ENCODE results near the gene SEMA4A. TPM values are rescaled to one million over a fixed set of nuclear protein-coding genes. Genes with fewer than 3 reads are reported as not detected.
"Not testable (repeated sequence)": the region's sequence is repeated elsewhere in the genome, so short reads cannot be mapped to it uniquely, and the experiment has no call there.

SEMA4A gene
- total RNA-seq, 2 experiments from 2014 or later: 14.5 to 30.6 TPM

DNA sequence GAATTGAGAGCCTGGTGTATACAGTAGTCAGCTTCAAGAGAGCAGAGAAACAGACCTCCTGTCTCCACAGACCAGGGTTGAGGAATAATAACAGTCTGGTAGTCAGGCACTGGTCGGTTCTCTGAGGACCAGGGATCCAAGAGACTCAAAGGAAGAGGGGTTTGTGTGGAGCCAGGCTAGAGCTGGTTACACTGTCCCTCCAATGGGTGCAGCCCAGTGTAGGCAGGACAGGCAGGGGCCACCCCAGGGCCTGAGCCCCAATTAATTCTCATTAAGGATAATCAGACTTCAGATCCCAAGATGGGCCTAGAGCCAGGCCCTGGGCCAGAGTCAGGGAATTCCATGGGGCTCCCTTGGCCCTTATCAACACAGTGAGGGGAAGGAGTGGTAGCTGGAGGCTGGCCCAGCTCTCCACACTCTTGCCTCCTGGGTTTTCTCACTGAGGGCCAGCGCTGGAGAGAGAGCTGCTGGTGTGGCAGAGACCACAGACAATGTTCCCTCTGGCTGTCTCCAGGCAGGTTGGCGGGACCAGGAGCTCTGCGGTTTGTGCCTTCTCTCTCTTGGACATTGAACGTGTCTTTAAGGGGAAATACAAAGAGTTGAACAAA, 9.1 kb downstream of the SEMA4A start:
- Mint-ChIP-seq H3K36me3 (peaks cover 12% of the 10 kb centered on the region), H3K27me3 (no peaks in the 10 kb centered on the region), H3K4me1 (peaks cover 35% of the 10 kb centered on the region), H3K4me3 (no peak overlapping the region), H3K27ac (no peak overlapping the region), H3K9me3 (ENCODE audit: low read depth) (peaks cover 2% of the 10 kb centered on the region)
- no peak for ATAC-seq
- no peak for DNase-seq
- CTCF ChIA-PET: interaction anchor here (4.2 kb wide), 1 partner anchor 63 kb away, joined by 21 read pairs; no protein-coding TSS in a partner anchor

DNA sequence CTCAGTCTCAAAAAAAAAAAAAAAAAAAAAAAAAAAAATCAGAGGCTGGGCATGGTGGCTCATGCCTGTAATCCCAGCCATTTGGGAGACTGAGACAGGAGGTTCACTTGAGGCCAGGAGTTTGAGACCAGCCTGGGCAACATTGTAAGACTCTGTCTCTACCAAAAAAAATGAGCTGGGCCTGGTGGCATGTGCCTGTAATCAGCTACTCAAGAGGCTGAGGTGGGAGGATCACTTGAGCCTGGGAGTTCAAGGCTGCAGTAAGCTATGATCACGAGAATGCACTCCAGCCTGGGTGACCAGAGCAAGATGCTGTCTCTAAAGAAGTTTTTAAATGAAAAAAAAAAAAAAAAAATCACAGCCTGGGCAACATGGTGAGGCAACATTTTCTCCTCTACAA, 10.3 kb downstream of the SEMA4A start:
- Mint-ChIP-seq H3K4me3 (no peak overlapping the region), H3K27me3 (no peaks in the 10 kb centered on the region), H3K27ac (no peak overlapping the region), H3K9me3 (ENCODE audit: low read depth) (peaks cover 2% of the 10 kb centered on the region), H3K36me3 (peaks cover 16% of the 10 kb centered on the region), H3K4me1 (peaks cover 27% of the 10 kb centered on the region)
- CTCF ChIA-PET: interaction anchor here (0.6 to 4.2 kb wide), 7 partner anchors 8 to 440 kb away, joined by 3 to 21 read pairs (median 3); no protein-coding TSS in a partner anchor
- DNase-seq (no peak), ATAC-seq (no peak)

- Mint-ChIP-seq H3K27ac (no peak overlapping the region), H3K27me3 (no peaks in the 10 kb centered on the region), H3K36me3 (peaks cover 17% of the 10 kb centered on the region), H3K4me1 (peaks cover 24% of the 10 kb centered on the region), H3K9me3 (ENCODE audit: low read depth) (peaks cover 2% of the 10 kb centered on the region), H3K4me3 (no peak overlapping the region)
- no peak for DNase-seq
- CTCF ChIA-PET: interaction anchor here (0.6 to 4.2 kb wide), 8 partner anchors 9 to 439 kb away, joined by 3 to 21 read pairs (median 4); no protein-coding TSS in a partner anchor
- ATAC-seq: no peak
These were observed 10.9 kb downstream of the SEMA4A start for GRCh38 chr1:156164125-156164831.

- H3K27ac Mint-ChIP-seq: no peak overlapping the region
- H3K9me3 Mint-ChIP-seq (ENCODE audit: low read depth): peaks cover 2% of the 10 kb centered on the region
These were observed 11.7 kb downstream of the SEMA4A start for GRCh38 chr1:156165083-156165482.

DNA sequence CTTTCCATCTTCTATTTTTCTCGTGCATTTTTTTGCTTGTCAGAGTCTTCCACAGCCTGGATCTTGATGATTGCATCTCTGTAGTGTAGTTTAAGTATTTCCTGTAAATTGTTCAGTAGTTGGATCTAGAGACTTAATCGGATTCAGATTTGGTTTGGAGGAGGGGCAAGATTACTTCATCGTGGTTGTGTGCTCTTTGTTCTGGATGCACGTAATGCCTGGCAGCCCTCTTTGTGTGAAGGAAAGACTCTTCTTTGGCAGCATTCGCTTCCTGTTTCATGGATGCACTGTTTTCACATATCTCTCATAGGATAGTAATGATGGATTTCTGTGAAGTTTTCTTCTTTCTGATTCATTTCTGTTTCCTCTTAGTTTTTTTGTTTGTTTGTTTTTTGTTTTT, 14.2 kb downstream of the SEMA4A start:
- Mint-ChIP-seq H3K27ac (no peak overlapping the region), H3K4me1 (peaks cover 4% of the 10 kb centered on the region), H3K36me3 (peaks cover 16% of the 10 kb centered on the region), H3K27me3 (no peaks in the 10 kb centered on the region), H3K9me3 (ENCODE audit: low read depth) (peaks cover 2% of the 10 kb centered on the region), H3K4me3 (no peak overlapping the region)
- ATAC-seq (no peak), DNase-seq (no peak)
- CTCF ChIA-PET: interaction anchor here (0.6 kb wide), 1 partner anchor 11 kb away, joined by 4 read pairs; no protein-coding TSS in a partner anchor

More at GRCh38 chr1:156165083-156165482, 11.7 kb downstream of the SEMA4A start:
- H3K4me1 Mint-ChIP-seq: peaks cover 17% of the 10 kb centered on the region
- H3K27me3 Mint-ChIP-seq: no peaks in the 10 kb centered on the region
- ATAC-seq (no peak), DNase-seq (no peak)
- H3K36me3 Mint-ChIP-seq: peaks cover 16% of the 10 kb centered on the region
- CTCF ChIA-PET: interaction anchor here (1.4 to 4.2 kb wide), 4 partner anchors 10 to 61 kb away, joined by 3 to 21 read pairs (median 6); no protein-coding TSS in a partner anchor
- no peak overlapping the region for H3K4me3 Mint-ChIP-seq

DNA sequence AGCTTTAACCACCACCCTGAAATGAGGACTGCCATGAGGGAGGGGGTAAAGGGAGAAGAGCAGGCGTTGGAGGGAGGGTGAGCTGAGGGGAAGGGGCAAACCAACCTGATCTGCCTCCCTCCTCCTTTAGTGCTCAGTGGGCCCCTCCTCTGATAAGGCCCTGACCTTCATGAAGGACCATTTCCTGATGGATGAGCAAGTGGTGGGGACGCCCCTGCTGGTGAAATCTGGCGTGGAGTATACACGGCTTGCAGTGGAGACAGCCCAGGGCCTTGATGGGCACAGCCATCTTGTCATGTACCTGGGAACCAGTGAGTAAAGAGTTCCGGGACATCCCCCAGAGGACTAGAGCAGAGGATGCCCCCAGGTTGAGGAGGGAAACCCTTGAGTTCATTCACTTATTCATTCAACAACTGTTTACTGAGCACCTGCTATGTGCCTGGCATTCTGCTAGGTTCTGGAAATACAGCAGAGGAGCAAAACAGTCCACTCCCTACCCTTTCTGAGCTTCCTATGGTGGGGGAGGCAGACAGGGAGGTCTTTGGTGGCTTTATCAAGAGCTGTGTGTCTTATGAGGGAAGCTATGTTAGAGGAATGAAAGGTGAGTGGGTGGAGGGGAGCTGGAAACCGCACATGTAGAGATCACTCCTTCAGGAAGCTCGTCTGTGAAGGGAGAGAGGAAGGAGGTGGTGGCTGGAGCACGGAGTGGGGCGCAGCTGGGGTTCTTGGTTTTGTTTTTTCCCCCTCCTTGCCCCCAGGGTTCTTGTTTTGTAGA, 19.5 kb downstream of the SEMA4A start:
- Mint-ChIP-seq H3K36me3 (peaks cover 3% of the 10 kb centered on the region), H3K27me3 (no peaks in the 10 kb centered on the region), H3K9me3 (ENCODE audit: low read depth) (no peaks in the 10 kb centered on the region), H3K27ac (no peak overlapping the region), H3K4me1 (peaks cover 4% of the 10 kb centered on the region), H3K4me3 (no peak overlapping the region)
- DNase-seq (no peak), ATAC-seq (no peak)
- CTCF ChIA-PET: interaction anchor here (0.6 to 0.9 kb wide), 2 partner anchors 28 to 44 kb away, joined by 3 read pairs; no protein-coding TSS in a partner anchor

GRCh38 chr1:156176610-156177210, 23.3 kb downstream of the SEMA4A start:
- H3K36me3 Mint-ChIP-seq: peaks cover 2% of the 10 kb centered on the region
- DNase-seq (no peak), ATAC-seq (no peak)
- H3K4me3 Mint-ChIP-seq: no peak overlapping the region
- H3K4me1 Mint-ChIP-seq: peaks cover 10% of the 10 kb centered on the region
- CTCF ChIA-PET: interaction anchor here (0.7 kb wide), 1 partner anchor 706 kb away, joined by 4 read pairs; no protein-coding TSS in a partner anchor
- H3K27me3 Mint-ChIP-seq: peaks cover 2% of the 10 kb centered on the region
- H3K27ac Mint-ChIP-seq: no peak overlapping the region
- H3K9me3 Mint-ChIP-seq (ENCODE audit: low read depth): no peaks in the 10 kb centered on the region

DNA sequence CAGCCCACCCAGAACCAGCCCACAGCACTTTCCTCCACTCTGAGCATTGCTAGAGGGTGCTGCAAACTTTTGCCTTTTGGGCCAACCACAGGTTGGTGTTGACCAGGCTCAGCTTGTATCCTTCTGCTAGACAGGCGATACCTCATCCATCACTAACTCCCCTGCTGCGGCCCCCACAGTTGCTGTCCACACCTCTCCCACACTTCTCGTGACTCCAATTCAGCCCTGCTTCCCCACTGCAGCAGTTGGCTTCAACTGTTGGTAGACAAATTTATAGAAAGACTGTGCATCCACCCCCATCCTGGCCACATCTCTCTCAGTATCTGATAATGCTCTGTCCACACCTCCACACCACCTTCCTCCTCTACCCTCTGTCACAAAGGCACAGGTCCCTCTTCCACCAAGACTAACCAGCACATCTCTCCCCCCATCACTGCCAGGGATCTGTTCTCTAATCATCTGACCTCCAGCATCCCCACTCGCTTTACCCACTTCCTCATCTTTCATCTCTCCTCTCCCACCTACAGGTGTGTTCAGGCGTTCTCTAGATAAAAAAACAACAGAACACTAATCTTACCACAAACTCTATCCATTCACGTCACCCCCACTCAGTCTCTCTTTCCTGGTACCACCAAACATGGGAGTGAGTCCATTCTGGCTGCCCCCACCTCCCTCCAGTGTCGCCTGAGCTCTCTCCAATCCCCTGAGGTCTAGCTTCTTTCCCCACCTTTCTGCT, 24.7 kb downstream of the SEMA4A start:
- peak; percentile 23 for ATAC-seq
- CTCF ChIA-PET: interaction anchor here (0.7 kb wide), 1 partner anchor 10 kb away, joined by 4 read pairs; no protein-coding TSS in a partner anchor
- Mint-ChIP-seq H3K27me3 (peaks cover 2% of the 10 kb centered on the region), H3K27ac (no peak overlapping the region), H3K4me3 (no peak overlapping the region), H3K9me3 (ENCODE audit: low read depth) (no peaks in the 10 kb centered on the region), H3K36me3 (peaks cover 2% of the 10 kb centered on the region), H3K4me1 (peaks cover 9% of the 10 kb centered on the region)
- no peak for DNase-seq

- Mint-ChIP-seq H3K36me3 (peaks cover 2% of the 10 kb centered on the region), H3K4me1 (peaks cover 9% of the 10 kb centered on the region), H3K27ac (no peak overlapping the region), H3K27me3 (peaks cover 2% of the 10 kb centered on the region), H3K9me3 (ENCODE audit: low read depth) (no peaks in the 10 kb centered on the region), H3K4me3 (no peak overlapping the region)
- ATAC-seq: no peak
- DNase-seq: no peak
- CTCF ChIA-PET: no interaction called here
These were observed 27.1 kb downstream of the SEMA4A start for GRCh38 chr1:156180471-156180870.

GRCh38 chr1:156181391-156181924, 28.1 kb downstream of the SEMA4A start:
- H3K4me3 Mint-ChIP-seq; H3K4me1 Mint-ChIP-seq; H3K36me3 Mint-ChIP-seq; H3K27ac Mint-ChIP-seq; ATAC-seq; DNase-seq; H3K27me3 Mint-ChIP-seq; CTCF ChIA-PET; H3K9me3 Mint-ChIP-seq (ENCODE audit: low read depth): not testable (repeated sequence)

- H3K36me3 Mint-ChIP-seq; H3K4me1 Mint-ChIP-seq; H3K9me3 Mint-ChIP-seq (ENCODE audit: low read depth); DNase-seq; ATAC-seq; H3K27me3 Mint-ChIP-seq; H3K27ac Mint-ChIP-seq; H3K4me3 Mint-ChIP-seq; CTCF ChIA-PET: not testable (repeated sequence)
These were observed 28.8 kb downstream of the SEMA4A start for GRCh38 chr1:156182010-156182779.
